ENCODE measurements around the gene SLC20A1. TPM values are rescaled to one million over a fixed set of nuclear protein-coding genes. Genes with fewer than 3 reads are reported as not detected.

The SLC20A1 gene
- total and polyA plus RNA-seq, 3 experiments from 2014 or later: 68.0 to 105 (median 102) TPM

DNA sequence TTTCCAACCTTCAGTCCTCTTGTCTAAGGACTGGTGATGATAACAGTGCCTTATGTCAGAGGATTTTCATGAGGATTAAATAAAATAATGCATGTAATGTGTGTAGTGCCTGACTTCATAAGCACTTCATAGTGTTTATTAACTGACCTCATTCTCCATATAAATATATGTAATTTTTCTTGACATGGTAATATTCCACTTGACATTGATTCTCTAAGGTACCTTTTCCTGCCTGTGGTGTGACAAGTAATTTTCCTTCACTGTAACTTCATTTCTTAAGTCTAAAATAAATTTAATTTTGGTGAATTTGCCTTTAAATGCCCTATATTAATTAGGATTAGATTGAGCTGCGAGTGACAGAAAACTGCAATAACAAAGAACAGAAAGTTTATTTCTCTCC is 27.3 kb downstream of the SLC20A1 start:
- Histone ChIP-seq H3K27me3 (ENCODE audit: insufficient read depth, low read length, poor library complexity, severe bottlenecking) (no peaks in the 10 kb centered on the region), H3K36me3 (ENCODE audit: insufficient read depth, low read length) (no peaks in the 10 kb centered on the region), H3K27ac (ENCODE audit: low read depth, low read length) (no peak overlapping the region), H3K4me3 (ENCODE audit: low read length) (no peak overlapping the region), H3K9me3 (ENCODE audit: low read length) (no peaks in the 10 kb centered on the region), H3K4me1 (ENCODE audit: insufficient read depth, low read length) (no peaks in the 10 kb centered on the region)
- H3K27me3 Mint-ChIP-seq: peaks cover 2 to 6% of the 10 kb centered on the region in 2 donors
- DNase-seq: no peak
- no peaks in the 10 kb centered on the region for H3K4me1 Mint-ChIP-seq
- POLR2A ChIA-PET: no interaction called here
- H3K4me3 Mint-ChIP-seq: no peak overlapping the region
- peaks cover 0 to 2% (median 0%) of the 10 kb centered on the region in 3 donors for H3K36me3 Mint-ChIP-seq
- H3K9me3 Mint-ChIP-seq: no peaks in the 10 kb centered on the region
- CTCF ChIA-PET: interaction anchor here (1.6 kb wide), 1 partner anchor 54 kb away, joined by 4 read pairs; no protein-coding TSS in a partner anchor
- no peak overlapping the region for H3K27ac Mint-ChIP-seq

GRCh38 chr2:112674229-112674628 is 28.5 kb downstream of the SLC20A1 start:
- Histone ChIP-seq H3K27ac (ENCODE audit: low read depth, low read length) (no peak overlapping the region), H3K4me3 (ENCODE audit: low read length) (no peak overlapping the region), H3K9me3 (ENCODE audit: low read length) (no peaks in the 10 kb centered on the region), H3K4me1 (ENCODE audit: insufficient read depth, low read length) (no peaks in the 10 kb centered on the region), H3K27me3 (ENCODE audit: insufficient read depth, low read length, poor library complexity, severe bottlenecking) (no peaks in the 10 kb centered on the region), H3K36me3 (ENCODE audit: insufficient read depth, low read length) (no peaks in the 10 kb centered on the region)
- Mint-ChIP-seq H3K9me3 (no peaks in the 10 kb centered on the region), H3K27me3 (peaks cover 2 to 6% of the 10 kb centered on the region in 2 donors), H3K4me3 (no peak overlapping the region), H3K4me1 (no peaks in the 10 kb centered on the region), H3K27ac (peak overlapping the region in 1 of 8 donors; percentile 27), H3K36me3 (peaks cover 0 to 2% (median 0%) of the 10 kb centered on the region in 3 donors)
- ChIA-PET POLR2A (no interaction called here), CTCF (interaction anchor here (1.2 kb wide), 1 partner anchor 10 kb away, joined by 3 read pairs; no protein-coding TSS in a partner anchor)
- no peak for DNase-seq

DNA sequence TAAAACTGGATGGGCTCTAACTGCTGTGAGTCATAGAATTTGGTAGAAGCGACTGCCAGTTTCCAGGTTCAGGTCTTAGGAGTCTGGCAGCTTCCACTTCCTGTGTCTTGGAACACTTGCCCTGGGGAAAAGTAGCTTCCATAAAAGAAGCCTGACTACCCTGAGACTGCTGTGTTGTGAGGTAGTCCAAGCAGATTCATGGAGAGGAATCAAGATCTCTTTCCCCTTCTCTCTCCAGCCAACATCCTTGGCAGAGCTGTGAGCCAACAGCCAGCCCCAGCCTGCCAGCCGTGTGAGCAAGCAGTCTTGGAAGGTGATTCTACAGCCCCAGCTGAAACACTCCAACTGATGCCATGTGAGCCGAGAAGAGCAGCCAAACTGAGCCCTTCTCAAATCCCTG is 33.7 kb downstream of the SLC20A1 start:
- Histone ChIP-seq H3K36me3 (ENCODE audit: insufficient read depth, low read length) (no peaks in the 10 kb centered on the region), H3K27me3 (ENCODE audit: insufficient read depth, low read length, poor library complexity, severe bottlenecking) (no peaks in the 10 kb centered on the region), H3K27ac (ENCODE audit: low read depth, low read length) (no peak overlapping the region), H3K4me3 (ENCODE audit: low read length) (no peak overlapping the region), H3K9me3 (ENCODE audit: low read length) (no peaks in the 10 kb centered on the region), H3K4me1 (ENCODE audit: insufficient read depth, low read length) (peaks cover 4% of the 10 kb centered on the region)
- peaks cover 0 to 5% of the 10 kb centered on the region in 2 donors for H3K27me3 Mint-ChIP-seq
- CTCF ChIA-PET: interaction anchor here (1.2 to 1.7 kb wide), 3 partner anchors 11 to 55 kb away, joined by 4 to 7 read pairs (median 6); no protein-coding TSS in a partner anchor
- no peak for DNase-seq
- no peaks in the 10 kb centered on the region for H3K36me3 Mint-ChIP-seq
- H3K4me1 Mint-ChIP-seq: peaks cover 10 to 12% (median 10%) of the 10 kb centered on the region in 3 donors
- no peak overlapping the region for H3K4me3 Mint-ChIP-seq
- no peaks in the 10 kb centered on the region for H3K9me3 Mint-ChIP-seq
- POLR2A ChIA-PET: no interaction called here
- peak overlapping the region in 1 of 8 donors; percentile 66 for H3K27ac Mint-ChIP-seq

GRCh38 chr2:112680666-112681101 is 34.9 kb downstream of the SLC20A1 start:
- DNase-seq: no peak
- Histone ChIP-seq H3K4me3 (ENCODE audit: low read length) (no peak overlapping the region), H3K9me3 (ENCODE audit: low read length) (no peaks in the 10 kb centered on the region), H3K27ac (ENCODE audit: low read depth, low read length) (no peak overlapping the region), H3K36me3 (ENCODE audit: insufficient read depth, low read length) (no peaks in the 10 kb centered on the region), H3K27me3 (ENCODE audit: insufficient read depth, low read length, poor library complexity, severe bottlenecking) (no peaks in the 10 kb centered on the region), H3K4me1 (ENCODE audit: insufficient read depth, low read length) (peaks cover 4% of the 10 kb centered on the region)
- H3K27me3 Mint-ChIP-seq: no peaks in the 10 kb centered on the region
- no peak overlapping the region for H3K4me3 Mint-ChIP-seq
- H3K27ac Mint-ChIP-seq: peak overlapping the region in 1 of 8 donors; percentile 74
- peaks cover 13 to 19% (median 18%) of the 10 kb centered on the region in 3 donors for H3K4me1 Mint-ChIP-seq
- no peaks in the 10 kb centered on the region for H3K36me3 Mint-ChIP-seq
- POLR2A ChIA-PET: no interaction called here
- no peaks in the 10 kb centered on the region for H3K9me3 Mint-ChIP-seq
- CTCF ChIA-PET: interaction anchor here (1.2 to 1.7 kb wide), 3 partner anchors 10 to 57 kb away, joined by 4 to 7 read pairs (median 6); no protein-coding TSS in a partner anchor

DNA sequence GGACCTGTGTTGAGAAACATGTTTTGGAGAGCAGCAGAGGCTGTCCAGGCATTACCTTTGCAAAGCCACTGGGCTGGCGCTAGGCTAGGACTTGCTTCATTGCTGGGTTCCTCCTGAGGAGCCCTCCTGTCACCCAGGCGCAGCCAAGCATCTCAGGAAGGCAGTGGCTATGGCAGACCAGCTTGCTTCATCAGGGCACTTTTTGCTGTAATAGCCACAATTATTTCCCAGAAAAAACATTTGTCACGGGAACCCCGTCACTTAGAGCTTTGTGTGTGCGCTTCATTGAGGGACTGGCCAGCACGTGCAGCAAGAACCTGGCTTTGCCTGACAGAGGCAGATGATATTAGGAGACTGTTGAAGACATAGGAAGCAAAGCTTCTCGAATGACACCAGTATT is 36.4 kb downstream of the SLC20A1 start:
- H3K27ac Mint-ChIP-seq: no peak overlapping the region
- no peak overlapping the region for H3K4me3 ChIP-seq (ENCODE audit: low read length)
- CTCF ChIA-PET: interaction anchor here (1.0 kb wide), 2 partner anchors 9 to 11 kb away, joined by 3 to 4 read pairs; no protein-coding TSS in a partner anchor
- H3K27me3 Mint-ChIP-seq: no peaks in the 10 kb centered on the region
- H3K27ac ChIP-seq (ENCODE audit: low read depth, low read length): no peak overlapping the region
- POLR2A ChIA-PET: no interaction called here
- no peaks in the 10 kb centered on the region for H3K27me3 ChIP-seq (ENCODE audit: insufficient read depth, low read length, poor library complexity, severe bottlenecking)
- no peak for DNase-seq
- no peaks in the 10 kb centered on the region for H3K36me3 ChIP-seq (ENCODE audit: insufficient read depth, low read length)
- no peaks in the 10 kb centered on the region for H3K36me3 Mint-ChIP-seq
- H3K4me1 ChIP-seq (ENCODE audit: insufficient read depth, low read length): peaks cover 4% of the 10 kb centered on the region
- no peak overlapping the region for H3K4me3 Mint-ChIP-seq
- H3K9me3 ChIP-seq (ENCODE audit: low read length): no peaks in the 10 kb centered on the region
- H3K4me1 Mint-ChIP-seq: peaks cover 13 to 19% (median 18%) of the 10 kb centered on the region in 3 donors
- no peaks in the 10 kb centered on the region for H3K9me3 Mint-ChIP-seq

DNA sequence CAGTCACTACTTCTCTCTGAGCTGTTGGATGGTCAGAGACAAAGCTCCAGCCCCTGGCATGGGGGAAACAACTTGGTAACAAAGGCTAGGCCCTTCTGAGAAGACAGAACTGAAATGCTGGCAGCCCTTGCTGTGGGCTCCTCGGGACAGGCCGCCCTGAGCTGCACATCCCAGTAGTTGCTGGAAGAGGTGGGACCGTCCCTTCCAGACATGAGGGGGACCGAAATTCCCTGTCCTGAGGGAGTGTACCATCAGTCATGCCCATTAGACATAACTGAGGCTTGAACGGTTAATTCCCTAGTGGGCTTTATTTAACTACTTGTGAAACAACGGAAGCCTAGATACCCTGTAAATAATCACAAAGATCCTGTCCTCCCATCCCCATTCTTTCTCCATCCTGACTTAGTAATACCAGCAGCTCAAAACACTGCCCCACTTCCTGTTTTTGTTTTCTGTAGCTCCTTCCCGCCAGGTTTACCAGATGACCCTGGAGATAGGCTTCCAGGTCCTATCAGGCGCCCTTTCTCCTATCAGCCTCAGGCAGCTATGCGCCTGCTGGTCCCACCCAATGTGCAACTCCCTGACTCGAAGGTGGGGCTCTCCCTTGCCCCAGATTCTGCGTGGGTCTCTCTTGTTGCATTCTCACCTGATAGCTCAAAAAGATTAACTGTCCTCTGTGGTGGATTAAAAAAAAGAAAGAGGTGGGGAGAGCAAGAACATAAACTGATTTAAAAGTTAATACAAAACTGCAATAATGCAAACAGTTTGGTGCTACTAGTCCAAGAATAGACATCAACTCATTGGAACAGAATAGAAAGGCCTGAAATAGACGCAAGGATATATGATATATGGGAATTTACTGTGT is 38.0 kb downstream of the SLC20A1 start:
- Histone ChIP-seq H3K4me3 (ENCODE audit: low read length) (no peak overlapping the region), H3K36me3 (ENCODE audit: insufficient read depth, low read length) (no peaks in the 10 kb centered on the region), H3K9me3 (ENCODE audit: low read length) (no peaks in the 10 kb centered on the region), H3K27ac (ENCODE audit: low read depth, low read length) (peak overlapping the region; percentile 56), H3K4me1 (ENCODE audit: insufficient read depth, low read length) (peaks cover 4% of the 10 kb centered on the region), H3K27me3 (ENCODE audit: insufficient read depth, low read length, poor library complexity, severe bottlenecking) (no peaks in the 10 kb centered on the region)
- ChIA-PET POLR2A (no interaction called here), CTCF (interaction anchor here (1.0 kb wide), 1 partner anchor 57 kb away, joined by 4 read pairs; no protein-coding TSS in a partner anchor)
- no peak for DNase-seq
- Mint-ChIP-seq H3K4me1 (peaks cover 13 to 19% (median 18%) of the 10 kb centered on the region in 3 donors), H3K27ac (peak overlapping the region in 5 of 8 donors; percentile 7 to 92 (median 66)), H3K27me3 (no peaks in the 10 kb centered on the region), H3K9me3 (no peaks in the 10 kb centered on the region), H3K4me3 (peak overlapping the region in 3 of 7 donors; percentile 23 to 58 (median 51)), H3K36me3 (no peaks in the 10 kb centered on the region)

- ChIA-PET POLR2A (no interaction called here), CTCF (interaction anchor here (1.0 kb wide), 1 partner anchor 57 kb away, joined by 4 read pairs; no protein-coding TSS in a partner anchor)
- H3K36me3 ChIP-seq (ENCODE audit: insufficient read depth, low read length): no peaks in the 10 kb centered on the region
- Mint-ChIP-seq H3K27ac (peak overlapping the region in 2 of 8 donors; percentile 66 to 92), H3K4me1 (peaks cover 13 to 19% (median 18%) of the 10 kb centered on the region in 3 donors), H3K27me3 (no peaks in the 10 kb centered on the region), H3K4me3 (peak overlapping the region in 2 of 7 donors; percentile 51 to 58), H3K9me3 (no peaks in the 10 kb centered on the region), H3K36me3 (no peaks in the 10 kb centered on the region)
- no peaks in the 10 kb centered on the region for H3K27me3 ChIP-seq (ENCODE audit: insufficient read depth, low read length, poor library complexity, severe bottlenecking)
- H3K4me3 ChIP-seq (ENCODE audit: low read length): no peak overlapping the region
- no peak for DNase-seq
- peaks cover 4% of the 10 kb centered on the region for H3K4me1 ChIP-seq (ENCODE audit: insufficient read depth, low read length)
- no peak overlapping the region for H3K27ac ChIP-seq (ENCODE audit: low read depth, low read length)
- no peaks in the 10 kb centered on the region for H3K9me3 ChIP-seq (ENCODE audit: low read length)
Observed at GRCh38 chr2:112684415-112684775, 38.7 kb downstream of the SLC20A1 start.

All from CD8-positive, alpha-beta memory T cell (primary cell).